HG02840 (cell line): ENCODE results near the gene LDLR.
"Not testable (repeated sequence)": the region's sequence is repeated elsewhere in the genome, so short reads cannot be mapped to it uniquely, and the experiment has no call there.

ENCODE experiments used
- ATAC-seq: cut with Tn5 transposase; IDR thresholded peaks from one replicate; pipeline ENCODE4 v1.9.1; 2021; ENCODE audit warnings: mild to moderate bottlenecking, moderate library complexity, moderate number of reproducible peaks; ENCODE audit not compliant: unreplicated experiment, low FRiP score

Gene LDLR

GRCh38 chr19:11069561-11069960 is 19.7 kb upstream of the LDLR start:
- no peak for ATAC-seq

- ATAC-seq: no peak
These were observed 19.1 kb upstream of the LDLR start for GRCh38 chr19:11070123-11070522.

DNA sequence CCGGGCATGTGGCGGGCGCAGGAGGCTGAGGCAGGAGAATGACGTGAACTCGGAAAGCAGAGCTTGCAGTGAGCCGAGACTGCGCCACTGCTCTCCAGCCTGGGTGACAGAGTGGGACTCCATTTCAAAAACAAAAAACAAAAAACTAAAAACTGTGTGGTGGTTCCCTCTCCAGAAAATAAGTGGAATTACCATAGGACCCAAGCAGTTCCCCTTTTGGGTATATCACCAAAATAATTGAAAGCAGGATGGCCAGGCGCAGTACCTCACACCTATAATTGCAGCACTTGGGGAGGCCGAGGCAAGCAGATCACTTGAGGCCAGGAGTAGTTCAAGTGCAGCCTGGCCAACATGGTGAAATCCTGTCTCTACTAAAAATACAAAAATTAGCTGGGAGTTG is 15.7 kb upstream of the LDLR start:
- ATAC-seq: no peak

DNA sequence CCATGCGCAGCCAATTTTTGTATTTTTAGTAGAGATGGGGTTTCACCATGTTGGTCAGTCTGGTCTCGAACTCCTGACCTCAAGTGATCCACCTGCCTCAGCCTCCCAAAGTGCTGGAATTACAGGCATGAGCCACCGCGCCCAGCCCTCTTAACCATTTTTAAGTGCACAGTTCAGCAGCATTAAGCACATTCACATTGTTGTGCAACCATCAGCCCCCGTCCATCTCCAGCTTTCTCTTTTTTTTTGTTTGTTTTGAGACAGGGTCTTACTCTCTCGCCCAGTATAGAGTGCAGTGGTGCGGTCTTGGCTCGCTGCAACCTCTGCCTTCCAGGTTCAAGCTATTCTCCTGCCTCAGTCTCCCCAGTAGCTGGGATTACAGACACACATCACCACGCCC is 12.5 kb upstream of the LDLR start:
- not testable (repeated sequence) for ATAC-seq

GRCh38 chr19:11078893-11079292 is 10.4 kb upstream of the LDLR start:
- ATAC-seq: no peak

DNA sequence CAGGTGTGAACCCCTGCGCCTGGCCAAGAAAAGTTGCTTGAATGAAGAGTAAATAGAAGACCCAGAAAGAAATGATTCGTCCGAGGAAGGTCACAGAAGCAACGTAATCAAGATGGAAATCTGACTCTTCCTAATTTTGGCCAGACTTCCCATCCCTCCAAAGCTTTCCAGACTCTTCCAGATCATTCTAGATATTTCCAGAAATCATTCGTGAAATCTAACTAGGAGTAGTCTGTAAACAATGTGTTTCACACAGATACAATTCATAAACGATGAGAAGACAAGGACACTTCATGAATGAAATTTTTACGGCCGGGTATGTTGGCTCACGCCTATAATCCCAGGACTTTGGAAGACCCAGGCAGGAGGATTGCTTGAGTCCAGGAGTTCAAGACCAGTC is 9.3 kb upstream of the LDLR start:
- ATAC-seq: no peak

- no peak for ATAC-seq
These were observed 1.3 kb upstream of the LDLR start for GRCh38 chr19:11087870-11088505.

DNA sequence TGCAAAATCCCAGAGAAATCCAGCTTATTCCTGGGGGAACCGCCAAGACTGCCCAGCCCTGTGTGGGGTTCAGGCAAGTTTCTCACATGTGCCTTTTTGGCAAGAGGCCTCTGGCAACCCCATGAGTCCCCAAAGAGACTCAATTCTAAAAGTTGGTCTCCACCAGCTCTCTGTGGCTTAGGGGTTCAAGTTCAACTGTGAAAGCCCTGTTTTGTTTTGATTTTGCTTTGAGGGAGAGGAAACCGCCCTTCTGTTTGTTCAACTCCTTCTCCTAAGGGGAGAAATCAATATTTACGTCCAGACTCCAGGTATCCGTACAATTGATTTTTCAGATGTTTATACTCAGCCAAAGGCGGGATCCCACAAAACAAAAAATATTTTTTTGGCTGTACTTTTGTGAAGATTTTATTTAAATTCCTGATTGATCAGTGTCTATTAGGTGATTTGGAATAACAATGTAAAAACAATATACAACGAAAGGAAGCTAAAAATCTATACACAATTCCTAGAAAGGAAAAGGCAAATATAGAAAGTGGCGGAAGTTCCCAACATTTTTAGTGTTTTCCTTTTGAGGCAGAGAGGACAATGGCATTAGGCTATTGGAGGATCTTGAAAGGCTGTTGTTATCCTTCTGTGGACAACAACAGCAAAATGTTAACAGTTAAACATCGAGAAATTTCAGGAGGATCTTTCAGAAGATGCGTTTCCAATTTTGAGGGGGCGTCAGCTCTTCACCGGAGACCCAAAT is 583 bp upstream of the LDLR start:
- ATAC-seq: no peak

DNA sequence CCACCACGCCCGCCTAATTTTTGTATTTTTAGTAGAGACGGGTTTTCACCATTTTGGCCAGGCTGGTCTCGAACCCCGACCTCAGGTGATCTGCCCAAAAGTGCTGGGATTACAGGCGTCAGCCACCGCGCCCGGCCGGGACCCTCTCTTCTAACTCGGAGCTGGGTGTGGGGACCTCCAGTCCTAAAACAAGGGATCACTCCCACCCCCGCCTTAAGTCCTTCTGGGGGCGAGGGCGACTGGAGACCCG is 676 bp downstream of the LDLR start:
- ATAC-seq: peak; percentile 23

GRCh38 chr19:11090264-11090996 is 1.2 kb downstream of the LDLR start:
- ATAC-seq: peak; percentile 71

DNA sequence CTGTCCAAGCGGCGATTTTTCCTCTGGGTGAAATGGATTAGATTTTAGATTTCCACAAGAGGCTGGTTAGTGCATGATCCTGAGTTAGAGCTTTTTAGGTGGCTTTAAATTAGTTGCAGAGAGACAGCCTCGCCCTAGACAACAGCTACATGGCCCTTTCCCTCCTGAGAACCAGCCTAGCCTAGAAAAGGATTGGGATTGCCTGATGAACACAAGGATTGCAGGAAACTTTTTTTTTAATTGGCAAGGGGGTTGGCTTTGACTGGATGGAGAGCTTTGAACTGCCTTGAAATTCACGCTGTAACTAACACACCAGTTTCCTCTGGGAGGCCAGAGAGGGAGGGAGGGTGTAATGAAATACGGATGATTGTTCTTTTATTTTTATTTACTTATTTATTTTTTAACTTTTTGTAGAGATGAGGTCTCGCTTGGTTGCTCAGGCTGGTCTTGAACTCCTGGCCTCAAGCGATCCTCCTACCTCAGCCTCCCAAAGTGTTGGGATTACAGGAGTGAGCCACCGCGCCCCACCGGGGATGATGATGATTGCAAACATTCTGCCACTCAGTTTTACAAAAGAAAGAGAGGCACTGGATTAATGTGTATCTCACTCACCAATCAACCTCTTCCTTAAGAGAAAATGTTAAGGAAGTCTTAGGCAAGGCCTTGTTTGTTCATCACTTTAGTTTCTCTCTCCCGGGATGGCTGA is 1.9 kb downstream of the LDLR start:
- ATAC-seq: no peak

GRCh38 chr19:11091703-11092153 is 2.5 kb downstream of the LDLR start:
- ATAC-seq: no peak

GRCh38 chr19:11092181-11092538 is 2.9 kb downstream of the LDLR start:
- no peak for ATAC-seq

GRCh38 chr19:11093689-11094238 is 4.5 kb downstream of the LDLR start:
- no peak for ATAC-seq

DNA sequence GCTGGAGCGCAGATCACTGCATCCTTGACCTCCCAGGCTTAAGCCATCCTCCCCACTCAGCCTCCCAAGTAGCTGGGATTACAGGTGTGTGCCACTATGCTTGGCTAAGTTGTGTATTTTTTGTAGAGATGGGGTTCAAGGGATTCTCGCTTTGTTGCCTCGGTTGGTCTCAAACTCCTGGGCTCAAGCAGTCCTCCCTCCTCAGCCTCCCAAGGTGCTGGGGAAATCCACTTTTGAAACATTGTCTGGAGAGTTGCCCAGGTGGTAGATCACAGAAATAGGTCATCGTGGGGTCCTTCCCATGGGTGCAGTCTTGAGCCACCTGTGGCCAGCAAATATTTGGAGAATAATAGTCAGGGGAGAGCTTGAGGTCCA is 5.2 kb downstream of the LDLR start:
- ATAC-seq: no peak

DNA sequence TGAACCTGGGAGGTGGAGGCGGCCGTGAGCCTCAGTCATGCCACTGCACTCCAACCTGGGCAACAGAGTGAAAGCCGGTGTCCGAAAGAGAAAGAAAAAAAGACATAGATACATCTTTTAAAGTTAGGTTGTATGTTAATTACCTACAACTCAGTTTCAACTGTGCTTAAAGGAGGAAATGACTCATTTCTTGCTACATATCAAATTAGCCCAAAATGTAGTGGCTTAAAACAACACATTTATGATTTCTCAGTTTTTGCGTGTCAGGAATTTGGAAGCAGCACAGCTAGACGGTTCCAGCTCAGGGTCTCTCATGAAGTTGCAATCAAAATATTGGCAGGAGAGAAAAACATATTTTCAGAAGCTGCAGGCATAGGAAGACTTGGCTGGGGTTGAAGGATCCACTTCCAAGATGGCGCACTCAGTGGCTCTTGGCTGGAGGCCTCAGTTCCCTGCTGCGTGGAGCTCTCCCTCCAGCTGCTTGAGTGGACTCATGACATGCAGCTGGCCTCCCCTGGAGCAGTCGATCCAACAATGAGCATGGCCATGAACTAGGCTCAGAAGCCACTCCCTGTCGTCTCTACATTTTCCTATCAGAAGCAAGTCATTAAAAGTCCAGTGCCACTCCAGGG is 7.1 kb downstream of the LDLR start:
- ATAC-seq: peak; percentile 31

DNA sequence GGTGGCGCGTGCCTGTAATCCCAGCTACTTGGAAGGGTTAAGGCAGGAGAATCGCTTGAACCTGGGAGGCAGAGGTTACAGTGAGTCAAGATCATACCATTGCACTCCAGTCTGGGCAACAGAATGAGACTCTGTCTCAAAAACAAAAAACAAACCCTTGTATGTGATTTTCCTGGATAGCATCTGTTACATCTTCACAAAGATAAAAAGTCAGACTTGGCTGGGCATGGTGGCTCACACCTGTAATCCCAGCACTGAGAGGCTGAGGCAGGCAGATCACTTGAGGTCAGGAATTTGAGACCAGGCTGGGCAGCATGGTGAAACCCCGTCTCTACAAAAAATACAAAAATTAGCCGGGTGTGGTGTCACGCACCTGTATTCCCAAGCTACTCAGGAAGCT is 8.1 kb downstream of the LDLR start:
- ATAC-seq: not testable (repeated sequence)

GRCh38 chr19:11098327-11098726 is 9.1 kb downstream of the LDLR start:
- no peak for ATAC-seq

DNA sequence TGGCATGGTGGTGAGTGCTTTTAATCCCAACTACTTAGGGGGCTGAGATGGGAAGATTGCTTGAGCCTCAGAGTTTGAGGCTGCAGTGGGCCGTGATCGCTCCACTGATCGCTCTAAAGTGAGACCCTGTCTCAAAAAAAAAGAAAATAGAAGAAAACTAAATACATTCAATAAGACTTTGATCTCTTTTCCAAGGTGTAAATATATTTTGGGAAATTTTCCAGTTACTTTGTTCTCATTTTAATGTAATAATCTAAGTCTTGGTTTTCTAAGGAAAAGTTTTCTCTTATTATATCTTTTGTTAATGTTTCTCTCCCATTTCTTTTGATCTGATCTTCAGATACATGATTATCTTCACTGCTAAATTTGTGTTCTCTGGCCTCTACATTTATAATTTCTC is 9.6 kb downstream of the LDLR start:
- no peak for ATAC-seq

DNA sequence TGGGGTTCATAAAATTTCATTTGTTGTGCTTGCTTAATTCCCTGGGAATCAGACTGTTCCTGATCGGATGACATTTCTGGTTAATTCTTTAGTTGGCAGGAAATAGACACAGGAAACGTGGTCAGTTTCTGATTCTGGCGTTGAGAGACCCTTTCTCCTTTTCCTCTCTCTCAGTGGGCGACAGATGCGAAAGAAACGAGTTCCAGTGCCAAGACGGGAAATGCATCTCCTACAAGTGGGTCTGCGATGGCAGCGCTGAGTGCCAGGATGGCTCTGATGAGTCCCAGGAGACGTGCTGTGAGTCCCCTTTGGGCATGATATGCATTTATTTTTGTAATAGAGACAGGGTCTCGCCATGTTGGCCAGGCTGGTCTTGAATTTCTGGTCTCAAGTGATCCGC is 10.8 kb downstream of the LDLR start:
- no peak for ATAC-seq

DNA sequence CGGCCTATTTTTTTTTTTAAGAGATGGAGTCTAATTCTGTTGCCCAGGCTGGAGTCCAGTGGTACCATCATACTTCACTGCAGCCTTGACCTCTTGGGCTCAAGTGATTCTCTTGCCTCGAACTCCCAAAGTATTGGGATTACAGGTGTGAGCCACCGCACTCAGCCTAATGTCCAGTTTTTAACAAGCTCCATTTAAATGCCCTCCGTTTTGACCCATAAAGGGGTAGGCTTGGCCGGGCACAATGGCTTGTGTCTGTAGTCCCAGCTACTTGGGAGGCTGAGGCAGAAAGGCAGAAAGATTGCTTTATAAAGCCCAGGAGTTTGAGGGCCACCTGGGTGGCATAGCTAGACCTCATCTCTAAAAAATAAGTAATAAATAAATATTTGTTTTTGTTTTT is 11.8 kb downstream of the LDLR start:
- ATAC-seq: no peak
